Right ventricle myocardium superior (tissue), 1 donor: ENCODE data around the gene TXNRD1. TPM values are rescaled to one million over a fixed set of nuclear protein-coding genes. Genes with fewer than 3 reads are reported as not detected.
"Not testable (repeated sequence)": the region's sequence is repeated elsewhere in the genome, so short reads cannot be mapped to it uniquely, and the experiment has no call there.

Source experiments
- ATAC-seq: fragments of 200-7000 bp; cut with Tn5 transposase; one replicate; pipeline ENCODE4 v1.9.1; 2020; ENCODE audit warnings: mild to moderate bottlenecking; ENCODE audit not compliant: poor library complexity
- DNase-seq: peaks from one replicate; pipeline ENCODE4 v3.0.0-alpha.2; 2020
- intact Hi-C: fragments of 100-400 bp; cut with DNase I; formaldehyde crosslinking; loops from one replicate; pipeline ENCODE4 v1.11.2; 2022
- total RNA-seq: library from RNA; stranded (reverse); fragmentation: NEBNext Ultra II Directional; extraction: Animal tissue kit (Norgen Biotek cat#: 25700); gene quantifications from one replicate; pipeline ENCODE4 v1.2.1, GENCODE V29; 2021
- donor health status: DM: no; HTN: yes; CAD: no; lungs with severe emphysema.

Gene TXNRD1
- total RNA-seq, 1 donor from 2014 or later: 98.9 TPM

DNA sequence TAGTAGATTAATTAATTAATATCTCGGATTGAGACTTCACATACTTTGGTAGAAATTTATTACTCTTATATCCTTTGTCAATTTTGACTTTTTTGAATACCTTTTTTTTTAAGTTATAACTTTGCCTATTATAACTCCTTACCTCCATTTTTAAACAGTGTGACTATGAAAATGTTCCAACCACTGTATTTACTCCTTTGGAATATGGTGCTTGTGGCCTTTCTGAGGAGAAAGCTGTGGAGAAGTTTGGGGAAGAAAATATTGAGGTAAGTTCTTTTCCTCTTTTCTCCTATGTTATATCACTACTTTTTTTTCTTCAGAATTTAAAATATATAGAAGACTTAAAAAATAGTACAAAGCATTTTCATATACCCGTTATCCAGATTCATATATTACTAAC is 115.8 kb downstream of the TXNRD1 start:
- intact Hi-C loops: no loop called here
- DNase-seq (no peak), ATAC-seq (no peak)

- DNase-seq, intact Hi-C loops, ATAC-seq: not testable (repeated sequence)
Measured at GRCh38 chr12:104332273-104332672, 116.7 kb downstream of the TXNRD1 start.

DNA sequence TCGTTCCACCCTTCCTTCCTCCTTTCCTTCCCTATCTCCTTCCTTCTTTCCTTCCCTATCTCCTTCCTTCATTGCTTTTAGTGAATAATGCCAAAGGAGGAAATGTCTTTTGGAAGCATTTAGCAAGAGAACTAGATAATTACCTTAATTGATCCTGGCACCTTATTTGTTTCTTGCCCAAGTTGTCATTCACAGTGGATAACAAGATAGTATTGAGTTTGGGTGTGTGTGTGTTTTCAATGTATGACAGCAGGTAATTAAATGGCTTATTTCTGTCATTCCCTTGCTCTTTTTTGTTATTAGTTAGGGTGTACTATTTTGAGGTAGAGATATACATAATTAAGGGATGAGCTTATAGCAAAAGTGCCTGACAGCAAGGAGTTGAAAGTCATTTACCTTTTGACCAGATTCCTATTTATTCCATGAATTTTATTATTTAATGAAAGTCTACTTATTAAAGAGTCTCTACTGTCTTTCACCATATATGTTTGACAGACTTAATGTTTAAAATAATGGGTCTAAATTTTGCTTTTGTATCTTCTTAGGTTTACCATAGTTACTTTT is 118.2 kb downstream of the TXNRD1 start:
- intact Hi-C loops: no loop called here
- ATAC-seq: no peak
- no peak for DNase-seq

DNA sequence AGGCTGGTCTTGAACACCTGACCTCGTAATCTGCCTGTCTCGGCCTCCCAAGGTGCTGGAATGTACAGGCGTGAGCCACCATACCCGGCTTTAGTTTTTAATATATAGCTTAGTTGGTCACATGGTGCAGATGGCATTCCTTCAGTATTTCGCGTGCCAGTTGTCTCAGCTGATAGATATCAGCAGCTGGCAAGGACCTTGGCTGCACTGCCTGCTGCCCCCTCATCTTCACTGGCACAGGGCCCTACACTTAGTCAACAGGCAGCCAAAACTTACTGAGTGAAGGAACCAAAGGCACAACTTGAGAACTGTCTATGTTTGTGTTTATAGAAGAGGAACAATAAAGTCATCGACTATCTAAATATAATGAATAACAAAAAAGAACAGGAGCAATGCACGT is 119.0 kb downstream of the TXNRD1 start:
- DNase-seq: no peak
- peak; percentile 60 for ATAC-seq
- intact Hi-C loops: no loop called here

DNA sequence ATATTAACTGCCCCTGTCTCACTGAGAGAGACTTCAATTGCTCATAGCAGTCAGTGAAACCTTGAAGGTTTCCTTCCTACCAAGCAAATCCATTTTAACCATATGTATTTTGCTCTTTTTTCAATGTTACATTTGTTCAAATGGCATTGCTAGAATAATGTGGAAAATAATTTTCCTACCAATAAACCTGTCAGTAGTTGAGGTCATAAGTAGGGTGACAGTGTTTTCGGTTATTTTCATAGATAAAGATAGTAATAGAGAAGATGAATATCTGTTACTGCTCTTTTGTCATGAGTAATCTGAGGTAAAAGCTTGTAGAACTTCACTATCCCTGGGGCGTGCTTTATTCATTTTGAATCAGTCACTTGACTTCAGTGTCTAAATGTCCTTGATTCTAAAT is 120.5 kb downstream of the TXNRD1 start:
- DNase-seq: no peak
- intact Hi-C loops: no loop called here
- ATAC-seq: no peak

DNA sequence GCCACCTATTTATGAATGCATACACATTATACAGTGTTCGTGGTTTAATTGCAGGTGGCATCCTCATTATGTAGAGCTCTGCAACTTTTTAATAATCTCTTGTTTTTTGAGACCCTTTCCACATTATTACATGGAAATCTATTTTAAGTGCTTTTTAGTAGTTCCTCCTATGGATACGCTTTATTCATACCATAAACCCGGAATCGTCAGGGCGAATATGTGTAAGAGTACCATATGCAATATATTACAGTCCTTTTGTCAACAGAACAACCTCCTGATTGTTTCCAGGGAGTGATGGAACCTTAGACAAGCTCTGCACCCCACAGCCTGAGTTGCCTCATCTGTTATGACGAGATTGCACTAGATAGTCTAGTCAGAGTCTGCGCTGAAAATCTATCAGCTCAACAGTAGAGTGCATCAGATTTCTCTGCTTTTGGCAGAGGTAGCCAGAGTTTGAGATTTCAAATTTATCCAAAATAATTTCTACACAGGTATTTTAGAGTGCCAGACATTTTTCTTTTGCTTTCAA is 121.5 kb downstream of the TXNRD1 start:
- intact Hi-C loops: no loop called here
- no peak for ATAC-seq
- DNase-seq: no peak

GRCh38 chr12:104339663-104340062 is 124.1 kb downstream of the TXNRD1 start:
- no peak for ATAC-seq
- no peak for DNase-seq
- intact Hi-C loops: no loop called here

- DNase-seq (no peak), ATAC-seq (no peak)
- intact Hi-C loops: no loop called here
Measured at GRCh38 chr12:104340177-104340576, 124.6 kb downstream of the TXNRD1 start.

- intact Hi-C loops: no loop called here
- ATAC-seq (no peak), DNase-seq (no peak)
Measured at GRCh38 chr12:104340925-104341611, 125.5 kb downstream of the TXNRD1 start.

- intact Hi-C loops: no loop called here
- DNase-seq (no peak), ATAC-seq (no peak)
Measured at GRCh38 chr12:104342147-104342546, 126.6 kb downstream of the TXNRD1 start.

DNA sequence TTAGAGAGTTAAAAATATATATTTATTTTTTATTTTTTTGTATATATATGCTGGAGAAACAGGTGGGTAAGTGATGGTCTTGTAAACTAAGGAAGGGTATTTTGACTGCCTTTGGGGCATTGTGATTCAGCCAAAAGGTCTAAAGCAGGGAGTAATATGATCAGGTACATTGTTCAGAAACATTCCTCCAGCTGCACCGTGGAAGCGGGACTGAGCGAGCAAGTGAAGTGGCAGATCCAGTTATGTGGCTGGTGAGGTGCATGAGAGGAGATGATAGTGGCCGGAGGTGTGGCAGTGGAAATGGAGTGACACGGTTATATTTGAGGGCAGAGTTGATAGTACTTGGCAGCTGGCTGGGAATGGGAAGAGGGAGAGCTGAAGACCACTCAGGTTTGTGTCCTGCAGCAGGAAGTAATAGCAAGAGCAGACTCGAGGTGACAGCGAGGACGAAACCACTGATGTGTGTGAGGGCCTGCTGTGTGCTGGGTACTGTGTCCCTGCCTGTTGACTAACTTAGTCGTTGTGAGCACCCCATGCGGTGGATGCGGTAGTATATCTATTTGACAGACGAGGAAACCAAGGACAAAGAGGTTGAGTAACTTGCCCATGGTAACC is 127.2 kb downstream of the TXNRD1 start:
- ATAC-seq (no peak), DNase-seq (no peak)
- intact Hi-C loops: no loop called here

- intact Hi-C loops: no loop called here
- DNase-seq (no peak), ATAC-seq (no peak)
Measured at GRCh38 chr12:104344682-104345081, 129.1 kb downstream of the TXNRD1 start.

- ATAC-seq (peak; percentile 67), DNase-seq (no peak)
- intact Hi-C loops: no loop called here
Measured at GRCh38 chr12:104345234-104346066, 129.9 kb downstream of the TXNRD1 start.

- no peak for ATAC-seq
- intact Hi-C loops: no loop called here
Measured at GRCh38 chr12:104347374-104348075, 131.9 kb downstream of the TXNRD1 start.

DNA sequence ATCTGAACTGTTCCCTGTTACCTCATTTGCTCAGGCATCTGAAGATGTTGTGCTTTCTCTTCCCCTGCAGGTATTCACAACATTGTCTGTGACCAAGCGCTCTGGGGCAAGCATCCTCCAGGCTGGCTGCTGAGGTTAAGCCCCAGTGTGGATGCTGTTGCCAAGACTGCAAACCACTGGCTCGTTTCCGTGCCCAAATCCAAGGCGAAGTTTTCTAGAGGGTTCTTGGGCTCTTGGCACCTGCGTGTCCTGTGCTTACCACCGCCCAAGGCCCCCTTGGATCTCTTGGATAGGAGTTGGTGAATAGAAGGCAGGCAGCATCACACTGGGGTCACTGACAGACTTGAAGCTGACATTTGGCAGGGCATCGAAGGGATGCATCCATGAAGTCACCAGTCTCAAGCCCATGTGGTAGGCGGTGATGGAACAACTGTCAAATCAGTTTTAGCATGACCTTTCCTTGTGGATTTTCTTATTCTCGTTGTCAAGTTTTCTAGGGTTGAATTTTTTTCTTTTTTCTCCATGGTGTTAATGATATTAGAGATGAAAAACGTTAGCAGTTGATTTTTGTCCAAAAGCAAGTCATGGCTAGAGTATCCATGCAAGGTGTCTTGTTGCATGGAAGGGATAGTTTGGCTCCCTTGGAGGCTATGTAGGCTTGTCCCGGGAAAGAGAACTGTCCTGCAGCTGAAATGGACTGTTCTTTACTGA is 132.9 kb downstream of the TXNRD1 start:
- DNase-seq: no peak

More at GRCh38 chr12:104347374-104348075, 131.9 kb downstream of the TXNRD1 start:
- no peak for DNase-seq

GRCh38 chr12:104348994-104349494 is 133.5 kb downstream of the TXNRD1 start:
- no peak for DNase-seq
- ATAC-seq: no peak
- intact Hi-C loops: no loop called here

More for the DNA sequence above, 132.9 kb downstream of the TXNRD1 start:
- no peak for ATAC-seq
- intact Hi-C loops: no loop called here

GRCh38 chr12:104350211-104351056 is 134.9 kb downstream of the TXNRD1 start:
- DNase-seq (no peak), ATAC-seq (no peak)
- intact Hi-C loops: no loop called here
